A549 (cell line): ENCODE results near the gene RIPK4. TPM values are rescaled to one million over a fixed set of nuclear protein-coding genes. Genes with fewer than 3 reads are reported as not detected.
"Not testable (repeated sequence)": the region's sequence is repeated elsewhere in the genome, so short reads cannot be mapped to it uniquely, and the experiment has no call there.

Source experiments
- ATAC-seq, 2 experiments: fragments of 200-7000 bp in 1 of 2; fragments of >200 bp in 1 of 2; cut with Nextera tagmentation in 1 of 2; cut with Tn5 transposase in 1 of 2; 3 replicates each; pipeline versions ENCODE4 v1.8.0 to v1.9.1; 2018 to 2020; ENCODE audit warnings: mild to moderate bottlenecking in 1 of 2, moderate library complexity in 1 of 2
- CTCF ChIA-PET: fragments of 300-600 bp; sonication (Branson Sonifier 250); formaldehyde crosslinking; extraction: SDS; loops from one replicate; lab custom pipeline; 2021; ENCODE audit warnings: antibody characterized with exemption, inconsistent platforms; lab: Yijun Ruan, JAX
- POLR2A ChIA-PET: fragments of 350-600 bp; formaldehyde crosslinking; extraction: SDS; loops from one replicate; lab custom pipeline; 2021; ENCODE audit warnings: antibody characterized with exemption, inconsistent platforms; lab: Yijun Ruan, JAX
- DNase-seq, 2 experiments: peaks; one replicate each; pipeline versions ENCODE4 v3.0.0 to v3.0.0-alpha.2; 2011 to 2016; ENCODE audit warnings: low read depth in 1 of 2, low spot score in 1 of 2
- FAIRE-seq: peaks from 2 replicates; lab custom pipeline; 2011; peaks lifted over from hg19 to GRCh38; lab: Jason Lieb, UNC
- H3K27ac ChIP-seq, 2 experiments: fragments of >200 bp; sonication (Bioruptor Twin); formaldehyde crosslinking; 3 replicates each; pipeline ENCODE4 v1.5.1; 2016 to 2017
- H3K4me1 ChIP-seq: fragments of >200 bp; sonication (Bioruptor Twin); formaldehyde crosslinking; 3 replicates; pipeline ENCODE4 v1.6.1; 2016
- H3K4me2 ChIP-seq: fragments of >200 bp; sonication (Bioruptor Twin); formaldehyde crosslinking; 3 replicates; pipeline ENCODE4 v1.6.1; 2016
- H3K4me3 ChIP-seq: fragments of >200 bp; sonication (Bioruptor Twin); formaldehyde crosslinking; 3 replicates; pipeline ENCODE4 v1.5.1; 2016
- H3K9me3 ChIP-seq: fragments of >200 bp; sonication (Bioruptor Twin); formaldehyde crosslinking; 3 replicates; pipeline ENCODE4 v1.6.1; 2016
- BHLHE40 ChIP-seq: IDR thresholded peaks from 2 replicates; pipeline ENCODE4 v1.6.1; 2012; ENCODE audit warnings: low read depth, low read length, inconsistent platforms
- CBX8 ChIP-seq: fragments of 200-600 bp; sonication (generic); IDR thresholded peaks from 2 replicates; pipeline ENCODE4 v1.6.1; 2016
- CHD4 ChIP-seq: fragments of 200-600 bp; sonication (generic); IDR thresholded peaks from 2 replicates; pipeline ENCODE4 v1.6.1; 2016; ENCODE audit warnings: antibody characterized with exemption, mild to moderate bottlenecking, borderline replicate concordance
- EHMT2 ChIP-seq: fragments of 200-600 bp; sonication (generic); IDR thresholded peaks from 2 replicates; pipeline ENCODE4 v1.6.1; 2016; ENCODE audit warnings: antibody characterized with exemption, low read depth, mild to moderate bottlenecking, moderate library complexity
- ELK1 ChIP-seq: fragments of 150-350 bp; IDR thresholded peaks from 2 replicates; pipeline ENCODE4 v1.6.1; 2014; ENCODE audit warnings: low read depth, mild to moderate bottlenecking, low read length
- ESRRA ChIP-seq: fragments of 150-350 bp; IDR thresholded peaks from 2 replicates; pipeline ENCODE4 v1.6.1; 2014; ENCODE audit warnings: mild to moderate bottlenecking, low read length, borderline replicate concordance
- FOSB ChIP-seq: fragments of 250-450 bp; sonication (Bioruptor Pico); IDR thresholded peaks from 2 replicates; pipeline ENCODE4 v1.5.0; 2020; ENCODE audit warnings: mild to moderate bottlenecking, moderate library complexity
- GATA3 ChIP-seq: IDR thresholded peaks from 2 replicates; pipeline ENCODE4 v1.6.1; 2012; ENCODE audit warnings: borderline replicate concordance
- HES2 ChIP-seq: fragments of >200 bp; sonication (Bioruptor Twin); formaldehyde crosslinking; IDR thresholded peaks from 2 replicates; pipeline ENCODE4 v1.6.1; 2016
- HEYL ChIP-seq: fragments of 250-450 bp; sonication (Bioruptor Pico); IDR thresholded peaks from 2 replicates; pipeline ENCODE4 v1.8.0; 2021; ENCODE audit warnings: mild to moderate bottlenecking, moderate library complexity
- HMGXB4 ChIP-seq: fragments of 250-450 bp; sonication (Bioruptor Pico); IDR thresholded peaks from 2 replicates; pipeline ENCODE4 v1.5.0; 2021; ENCODE audit warnings: mild to moderate bottlenecking, moderate library complexity, borderline replicate concordance
- HOXB5 ChIP-seq: fragments of 250-450 bp; sonication (Bioruptor Pico); IDR thresholded peaks from 2 replicates; pipeline ENCODE4 v1.5.0; 2020; ENCODE audit warnings: mild to moderate bottlenecking, moderate library complexity
- JUN ChIP-seq, 2 experiments: fragments of >200 bp; sonication (Bioruptor Twin); formaldehyde crosslinking; IDR thresholded peaks; 2 replicates in 1 of 2; 3 replicates in 1 of 2; pipeline ENCODE4 v1.6.1; 2016 to 2017
- MAFK ChIP-seq: fragments of 450-650 bp; IDR thresholded peaks from 2 replicates; pipeline ENCODE4 v1.6.1; 2014; ENCODE audit not compliant: partially characterized antibody
- NPAS2 ChIP-seq: fragments of 250-450 bp; sonication (Bioruptor Pico); IDR thresholded peaks from 2 replicates; pipeline ENCODE4 v1.8.0; 2022; ENCODE audit warnings: mild to moderate bottlenecking, moderate library complexity, borderline replicate concordance
- PHF8 ChIP-seq: fragments of 200-600 bp; sonication (generic); IDR thresholded peaks from 2 replicates; pipeline ENCODE4 v1.6.1; 2016; ENCODE audit warnings: low read depth, mild to moderate bottlenecking, antibody characterized with exemption, moderate library complexity, borderline replicate concordance
- RARB ChIP-seq: fragments of 250-450 bp; sonication (Bioruptor Pico); IDR thresholded peaks from 2 replicates; pipeline ENCODE4 v1.8.0; 2021; ENCODE audit warnings: mild to moderate bottlenecking, moderate library complexity
- TFCP2L1 ChIP-seq: fragments of 250-450 bp; sonication (Bioruptor Pico); IDR thresholded peaks from 2 replicates; pipeline ENCODE4 v1.5.0; 2021; ENCODE audit warnings: mild to moderate bottlenecking
- ZNF302 ChIP-seq: fragments of 250-450 bp; sonication (Bioruptor Pico); IDR thresholded peaks from 2 replicates; pipeline ENCODE4 v1.9.0; 2021; ENCODE audit warnings: inconsistent platforms, mild to moderate bottlenecking, moderate library complexity
- WGBS: methylation state at CpG from one replicate; pipeline ENCODE4 v1.1.6; 2017; ENCODE audit errors: missing lambda C conversion rate; 5-methylcytosine and 5-hydroxymethylcytosine counted together
- polyA plus RNA-seq, 4 experiments: library from polyadenylated mRNA; depleted of rRNA in 3 of 4; stranded (reverse); fragments of >200 nt; fragmentation: RNase III in 1 of 4; extraction: RNeasy Plus Mini Kit Qiagen cat#74134 plus additional on column Dnase treatment in 1 of 4; gene quantifications; 2 replicates in 3 of 4; 3 replicates in 1 of 4; pipeline ENCODE4 v1.2.3, GENCODE V29; 2011 to 2017

RIPK4 gene
- polyA plus RNA-seq, 2 of the 4 experiments (the other 2 are of a cell fraction) = 3.0 to 5.7 TPM

- TF ChIP-seq HES2 = no peak
Measured at GRCh38 chr21:41695513-41695912, 71.3 kb downstream of the RIPK4 start (continued).

- H3K9me3 ChIP-seq, DNase-seq, H3K27ac ChIP-seq, H3K4me1 ChIP-seq, H3K4me2 ChIP-seq, H3K4me3 ChIP-seq, FAIRE-seq, ATAC-seq, CTCF ChIA-PET, POLR2A ChIA-PET: not testable (repeated sequence)
- 71% methylated on average over 4 of the region's 4 CpGs for WGBS
Measured at GRCh38 chr21:41694042-41694441, 72.8 kb downstream of the RIPK4 start.

GRCh38 chr21:41692185-41692565 lies 74.7 kb downstream of the RIPK4 start:
- TF ChIP-seq MAFK (no peak), CBX8 (no peak), PHF8 (no peak), ELK1 (no peak), GATA3 (no peak), CHD4 (no peak), BHLHE40 (no peak), FOSB (CRISPR knock-in tag) (no peak), TFCP2L1 (no peak), ESRRA (no peak), ZNF302 (CRISPR knock-in tag) (no peak), RARB (CRISPR knock-in tag) (no peak), HOXB5 (CRISPR knock-in tag) (no peak), NPAS2 (CRISPR knock-in tag) (no peak), JUN (IDR thresholded peaks at IDR 0.05) (no peak), HMGXB4 (CRISPR knock-in tag) (no peak), HEYL (no peak), EHMT2 (no peak)
- DNase-seq (no peak), ATAC-seq (no peak), FAIRE-seq (no peak)
- peaks cover 15% of the 10 kb centered on the region; the same call in 1 of the 3 replicates for H3K4me1 ChIP-seq
- no peak overlapping the region for H3K27ac ChIP-seq
- no peak overlapping the region for H3K4me3 ChIP-seq
- POLR2A ChIA-PET = no interaction called here
- CTCF ChIA-PET = no interaction called here
- 93% methylated on average over 6 of the region's 10 CpGs for WGBS
- H3K9me3 ChIP-seq = no peaks in the 10 kb centered on the region
- no peak overlapping the region for H3K4me2 ChIP-seq
